SK-N-SH (cell line): ENCODE data around the gene CFAP99. TPM values are rescaled to one million over a fixed set of nuclear protein-coding genes. Genes with fewer than 3 reads are reported as not detected.

Source experiments
- CTCF ChIA-PET: fragments of 300-600, 350-600 bp; formaldehyde crosslinking; extraction: SDS; loops from one replicate; lab custom pipeline; 2021; lab: Yijun Ruan, JAX
- POLR2A ChIA-PET: fragments of 350-600 bp; sonication (Branson Sonifier 250); formaldehyde crosslinking; extraction: SDS; loops from one replicate; lab custom pipeline; 2020; ENCODE audit warnings: antibody characterized with exemption, inconsistent platforms; lab: Yijun Ruan, JAX
- DNase-seq: peaks from one replicate; pipeline ENCODE4 v3.0.0; 2012
- H2AFZ ChIP-seq: fragments of 200-600 bp; sonication (generic); 2 replicates; pipeline ENCODE4 v1.8.1; 2016; ENCODE audit warnings: antibody characterized with exemption, mild to moderate bottlenecking, low read depth
- H3F3A ChIP-seq: fragments of 200-600 bp; sonication (generic); replicated peaks from 2 replicates; pipeline ENCODE3; 2016; ENCODE audit warnings: antibody characterized with exemption, mild to moderate bottlenecking; ENCODE audit not compliant: insufficient read depth
- H3K27ac ChIP-seq, 2 experiments: fragments of 200-500 bp in 1 of 2; fragments of 200-600 bp in 1 of 2; sonication (Bioruptor generic) in 1 of 2; sonication (generic), shearing (Covaris generic) in 1 of 2; 2 replicates each; pipeline versions ENCODE4 v1.5.1 to v1.6.1; 2014 to 2016; ENCODE audit warnings: low read depth in 2 of 2, inconsistent platforms in 1 of 2, low read length in 1 of 2, mild to moderate bottlenecking in 1 of 2, mixed read lengths in 1 of 2
- H3K27me3 ChIP-seq: fragments of 200-600 bp; sonication (generic), shearing (Covaris generic); 2 replicates; pipeline ENCODE4 v1.6.1; 2016; ENCODE audit warnings: mixed run types; ENCODE audit not compliant: insufficient read depth
- H3K36me3 ChIP-seq, 2 experiments: fragments of 200-500 bp in 1 of 2; fragments of 200-600 bp in 1 of 2; sonication (Bioruptor generic) in 1 of 2; sonication (generic) in 1 of 2; replicated peaks in 1 of 2; 2 replicates each; pipeline versions ENCODE3 to v1.5.1; 2014 to 2016; ENCODE audit warnings: low read length in 1 of 2, mild to moderate bottlenecking in 1 of 2; ENCODE audit not compliant: insufficient read depth in 2 of 2, control insufficient read depth in 1 of 2
- H3K4me1 ChIP-seq, 2 experiments: fragments of 200-500 bp in 1 of 2; fragments of 200-600 bp in 1 of 2; sonication (Bioruptor generic) in 1 of 2; sonication (generic), shearing (Covaris generic) in 1 of 2; 2 replicates each; pipeline versions ENCODE4 v1.5.1 to v1.6.1; 2014 to 2016; ENCODE audit warnings: low read depth in 1 of 2, low read length in 1 of 2, mixed run types in 1 of 2; ENCODE audit not compliant: insufficient read depth in 2 of 2, control insufficient read depth in 1 of 2
- H3K4me2 ChIP-seq: fragments of 200-600 bp; sonication (generic), shearing (Covaris generic); 2 replicates; pipeline ENCODE4 v1.6.1; 2017; ENCODE audit warnings: mixed run types
- H3K4me3 ChIP-seq, 2 experiments: fragments of 200-500 bp in 1 of 2; fragments of 200-600 bp in 1 of 2; sonication (Bioruptor generic) in 1 of 2; sonication (generic), shearing (Covaris generic) in 1 of 2; 2 replicates each; pipeline versions ENCODE4 v1.5.1 to v1.8.1; 2014 to 2016; ENCODE audit warnings: low read depth in 2 of 2, inconsistent platforms in 1 of 2, low read length in 1 of 2, mild to moderate bottlenecking in 1 of 2, mixed read lengths in 1 of 2, moderate library complexity in 1 of 2
- H3K79me2 ChIP-seq: fragments of 200-600 bp; sonication (generic); 2 replicates; pipeline ENCODE4 v1.8.1; 2017; ENCODE audit warnings: mild to moderate bottlenecking; ENCODE audit not compliant: insufficient read depth
- H3K9ac ChIP-seq: fragments of 200-600 bp; sonication (generic); 2 replicates; pipeline ENCODE4 v1.6.1; 2017; ENCODE audit warnings: mixed run types
- H3K9me2 ChIP-seq: fragments of 200-600 bp; sonication (generic); 2 replicates; pipeline ENCODE4 v1.6.1; 2017; ENCODE audit warnings: mixed run types
- H3K9me3 ChIP-seq: fragments of 200-600 bp; sonication (generic); 2 replicates; pipeline ENCODE4 v1.6.1; 2017; ENCODE audit warnings: mixed run types, mild to moderate bottlenecking, moderate library complexity
- H4K20me1 ChIP-seq: fragments of 200-600 bp; sonication (generic); 2 replicates; pipeline ENCODE4 v1.6.1; 2017; ENCODE audit warnings: mild to moderate bottlenecking, mixed run types; ENCODE audit not compliant: insufficient read depth
- ELF1 ChIP-seq: IDR thresholded peaks from 2 replicates; pipeline ENCODE4 v1.4.0; 2012
- FOSL2 ChIP-seq: IDR thresholded peaks from 2 replicates; pipeline ENCODE4 v1.4.0; 2012; ENCODE audit warnings: low read depth, mild to moderate bottlenecking, moderate library complexity, borderline replicate concordance
- FOXJ3 ChIP-seq: sonication (generic); formaldehyde crosslinking; IDR thresholded peaks from 2 replicates; pipeline ENCODE4 v1.5.1; 2020; ENCODE audit warnings: mild to moderate bottlenecking, missing genetic modification reagents
- FOXM1 ChIP-seq: IDR thresholded peaks from 2 replicates; pipeline ENCODE4 v1.4.0; 2012; ENCODE audit warnings: low read depth, mild to moderate bottlenecking
- GATA2 ChIP-seq: sonication (generic); formaldehyde crosslinking; IDR thresholded peaks from 2 replicates; pipeline ENCODE4 v1.5.0; 2020; ENCODE audit warnings: mild to moderate bottlenecking, missing genetic modification reagents
- JUND ChIP-seq: IDR thresholded peaks from 2 replicates; pipeline ENCODE4 v1.4.0; 2012
- MEF2A ChIP-seq: IDR thresholded peaks from 2 replicates; pipeline ENCODE4 v1.4.0; 2012; ENCODE audit warnings: low read depth, borderline replicate concordance
- NFIC ChIP-seq: IDR thresholded peaks from 2 replicates; pipeline ENCODE4 v1.4.0; 2012; ENCODE audit warnings: borderline replicate concordance
- NRF1 ChIP-seq: IDR thresholded peaks from 2 replicates; pipeline ENCODE4 v1.6.1; 2012; ENCODE audit warnings: low read depth, mild to moderate bottlenecking, low read length
- POLR2AphosphoS5 ChIP-seq: IDR thresholded peaks from 2 replicates; pipeline ENCODE4 v1.6.1; 2012; ENCODE audit warnings: low read depth, low read length
- SIN3A ChIP-seq: IDR thresholded peaks from 2 replicates; pipeline ENCODE4 v1.6.1; 2012; ENCODE audit warnings: low read depth, mild to moderate bottlenecking, low read length, moderate library complexity, borderline replicate concordance
- TAF1 ChIP-seq: IDR thresholded peaks from 2 replicates; pipeline ENCODE4 v1.6.1; 2012; ENCODE audit warnings: low read depth, mild to moderate bottlenecking, low read length, moderate library complexity, borderline replicate concordance
- TEAD4 ChIP-seq: IDR thresholded peaks from 2 replicates; pipeline ENCODE4 v1.4.0; 2012; ENCODE audit warnings: mild to moderate bottlenecking, borderline replicate concordance; ENCODE audit not compliant: insufficient read depth
- WGBS: methylation state at CpG from one replicate; pipeline ENCODE4 v1.1.6; 2017; ENCODE audit warnings: low lambda C conversion rate; 5-methylcytosine and 5-hydroxymethylcytosine counted together
- polyA plus RNA-seq, 3 experiments: library from polyadenylated mRNA; depleted of rRNA; stranded (reverse); fragments of >200 nt; gene quantifications; 2 replicates each; pipeline ENCODE4 v1.2.3, GENCODE V29; 2012
- TF ChIP-seq, protein P1 (sequence below): IDR thresholded peaks from 2 replicates; pipeline ENCODE4 v1.4.0; 2012; ENCODE audit warnings: low read depth, borderline replicate concordance
- TF ChIP-seq, protein P2 (sequence below): fragments of 150-350 bp; IDR thresholded peaks from 2 replicates; pipeline ENCODE4 v1.6.1; 2017; ENCODE audit warnings: antibody characterized with exemption, low read length, low read depth, borderline replicate concordance
- TF ChIP-seq, protein P3 (sequence below): IDR thresholded peaks from 2 replicates; pipeline ENCODE4; 2012
- TF ChIP-seq, protein P4 (sequence below): fragments of 150-350 bp; IDR thresholded peaks from 2 replicates; pipeline ENCODE4 v1.6.1; 2016; ENCODE audit warnings: mild to moderate bottlenecking, low read depth, low read length

Gene CFAP99
- polyA plus RNA-seq, 1 of the 3 experiments (the other 2 are of a cell fraction), result 0.13 TPM

DNA sequence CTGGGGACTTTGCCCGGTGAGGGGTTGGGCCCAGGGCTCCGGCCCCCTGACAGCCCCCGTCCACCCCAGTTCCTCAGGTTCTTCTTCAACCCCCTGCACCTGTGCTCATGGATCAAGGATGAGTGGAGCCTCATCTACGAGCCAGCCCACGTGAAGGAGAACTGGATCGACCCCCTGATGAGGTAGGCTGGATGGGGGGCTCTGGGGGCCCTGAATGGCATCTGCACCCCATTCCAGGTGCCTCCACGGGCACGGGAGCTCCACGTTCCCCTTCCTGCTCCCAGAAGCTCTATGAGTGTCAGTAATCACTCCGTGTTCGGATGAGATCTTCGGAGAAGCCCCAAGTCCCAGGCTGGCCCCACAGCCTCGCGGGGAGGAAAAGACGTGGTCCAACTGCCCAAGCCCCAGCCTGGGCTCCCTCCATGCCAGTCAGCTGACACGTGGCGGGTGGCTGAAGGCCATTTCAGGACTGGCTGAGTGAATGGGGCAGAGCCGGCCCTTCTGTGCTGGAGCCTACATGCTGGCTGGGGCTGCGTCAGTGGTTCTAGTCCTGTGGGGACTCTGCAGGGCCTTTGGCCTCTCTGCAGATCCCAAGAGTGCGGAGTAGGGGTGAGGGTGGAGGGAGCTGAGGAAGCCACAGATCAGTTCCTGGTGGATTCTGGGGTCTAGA, 24.4 kb downstream of the CFAP99 start:
- H3K9ac ChIP-seq, result no peak overlapping the region
- no peak overlapping the region for H3K4me3 ChIP-seq
- H2AFZ ChIP-seq, result no peak overlapping the region
- no peaks in the 10 kb centered on the region; the same call in 1 of the 2 replicates for H3K27me3 ChIP-seq
- no peaks in the 10 kb centered on the region for H3K36me3 ChIP-seq
- DNase-seq, result no peak
- H3K9me2 ChIP-seq, result no peaks in the 10 kb centered on the region
- no peak for TF ChIP-seq GATA2
- no peak for TF ChIP-seq TEAD4
- TF ChIP-seq FOXJ3 (CRISPR knock-in tag), result no peak
- TF ChIP-seq, protein P1, sequence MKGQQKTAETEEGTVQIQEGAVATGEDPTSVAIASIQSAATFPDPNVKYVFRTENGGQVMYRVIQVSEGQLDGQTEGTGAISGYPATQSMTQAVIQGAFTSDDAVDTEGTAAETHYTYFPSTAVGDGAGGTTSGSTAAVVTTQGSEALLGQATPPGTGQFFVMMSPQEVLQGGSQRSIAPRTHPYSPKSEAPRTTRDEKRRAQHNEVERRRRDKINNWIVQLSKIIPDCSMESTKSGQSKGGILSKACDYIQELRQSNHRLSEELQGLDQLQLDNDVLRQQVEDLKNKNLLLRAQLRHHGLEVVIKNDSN, result no peak
- TF ChIP-seq TAF1, result no peak
- no peak for TF ChIP-seq SIN3A
- TF ChIP-seq ELF1, result no peak
- no peak for TF ChIP-seq JUND
- no peak for TF ChIP-seq MEF2A
- TF ChIP-seq NRF1, result no peak
- TF ChIP-seq, protein P2, sequence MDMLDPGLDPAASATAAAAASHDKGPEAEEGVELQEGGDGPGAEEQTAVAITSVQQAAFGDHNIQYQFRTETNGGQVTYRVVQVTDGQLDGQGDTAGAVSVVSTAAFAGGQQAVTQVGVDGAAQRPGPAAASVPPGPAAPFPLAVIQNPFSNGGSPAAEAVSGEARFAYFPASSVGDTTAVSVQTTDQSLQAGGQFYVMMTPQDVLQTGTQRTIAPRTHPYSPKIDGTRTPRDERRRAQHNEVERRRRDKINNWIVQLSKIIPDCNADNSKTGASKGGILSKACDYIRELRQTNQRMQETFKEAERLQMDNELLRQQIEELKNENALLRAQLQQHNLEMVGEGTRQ, result no peak
- TF ChIP-seq NFIC, result no peak
- no peak for TF ChIP-seq FOSL2
- TF ChIP-seq, protein P3, sequence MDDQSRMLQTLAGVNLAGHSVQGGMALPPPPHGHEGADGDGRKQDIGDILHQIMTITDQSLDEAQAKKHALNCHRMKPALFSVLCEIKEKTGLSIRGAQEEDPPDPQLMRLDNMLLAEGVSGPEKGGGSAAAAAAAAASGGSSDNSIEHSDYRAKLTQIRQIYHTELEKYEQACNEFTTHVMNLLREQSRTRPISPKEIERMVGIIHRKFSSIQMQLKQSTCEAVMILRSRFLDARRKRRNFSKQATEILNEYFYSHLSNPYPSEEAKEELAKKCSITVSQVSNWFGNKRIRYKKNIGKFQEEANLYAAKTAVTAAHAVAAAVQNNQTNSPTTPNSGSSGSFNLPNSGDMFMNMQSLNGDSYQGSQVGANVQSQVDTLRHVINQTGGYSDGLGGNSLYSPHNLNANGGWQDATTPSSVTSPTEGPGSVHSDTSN, result no peak
- TF ChIP-seq, protein P4, sequence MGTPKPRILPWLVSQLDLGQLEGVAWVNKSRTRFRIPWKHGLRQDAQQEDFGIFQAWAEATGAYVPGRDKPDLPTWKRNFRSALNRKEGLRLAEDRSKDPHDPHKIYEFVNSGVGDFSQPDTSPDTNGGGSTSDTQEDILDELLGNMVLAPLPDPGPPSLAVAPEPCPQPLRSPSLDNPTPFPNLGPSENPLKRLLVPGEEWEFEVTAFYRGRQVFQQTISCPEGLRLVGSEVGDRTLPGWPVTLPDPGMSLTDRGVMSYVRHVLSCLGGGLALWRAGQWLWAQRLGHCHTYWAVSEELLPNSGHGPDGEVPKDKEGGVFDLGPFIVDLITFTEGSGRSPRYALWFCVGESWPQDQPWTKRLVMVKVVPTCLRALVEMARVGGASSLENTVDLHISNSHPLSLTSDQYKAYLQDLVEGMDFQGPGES, result no peak
- TF ChIP-seq FOXM1, result no peak
- no peak for TF ChIP-seq POLR2AphosphoS5
- H3F3A ChIP-seq, result no peaks in the 10 kb centered on the region
- no peaks in the 10 kb centered on the region for H3K79me2 ChIP-seq
- ChIA-PET CTCF (interaction anchor here (0.7 to 2.9 kb wide), 5 partner anchors 28 to 223 kb away, joined by 3 to 17 read pairs (median 4); no protein-coding TSS in a partner anchor), POLR2A (no interaction called here)
- WGBS, result 76% methylated on average over 10 of the region's 20 CpGs
- no peak overlapping the region for H3K27ac ChIP-seq
- no peaks in the 10 kb centered on the region for H3K9me3 ChIP-seq
- H3K4me1 ChIP-seq, result no peaks in the 10 kb centered on the region
- no peaks in the 10 kb centered on the region for H4K20me1 ChIP-seq
- no peak overlapping the region for H3K4me2 ChIP-seq
